Fibroblast of lung (primary cell): ENCODE measurements around the gene PRELID3B.

Source experiments
- CTCF ChIP-seq, 2 donors: IDR thresholded peaks in 1 of 2; conservative IDR thresholded peaks in 1 of 2; 1 replicate in 1 of 2; 2 replicates in 1 of 2; pipeline ENCODE4 v1.5.1; 2011 to 2012; ENCODE audit warnings: low read length in 2 of 2, control low read depth in 1 of 2, inconsistent platforms in 1 of 2, low read depth in 1 of 2, mild to moderate bottlenecking in 1 of 2
- EZH2 ChIP-seq: IDR thresholded peaks from 2 replicates; pipeline ENCODE4 v1.5.1; 2012; ENCODE audit warnings: low read length, control low read depth, mild to moderate bottlenecking; ENCODE audit errors: missing control alignments

GRCh38 chr20:58984691-58985090 is 57.9 kb downstream of the PRELID3B start:
- TF ChIP-seq EZH2 = no peak
- no peak for TF ChIP-seq CTCF (conservative IDR thresholded peaks at IDR 0.05 in 1 of 2, IDR thresholded peaks at IDR 0.05 in 1 of 2; ENCODE audit: low read depth in 1 of 2, low read length in 2 of 2)
